ENCODE results near the gene REEP3.
A peak's percentile ranks its signal among the peaks of the same experiment; 100 is the strongest.

The REEP3 gene

DNA sequence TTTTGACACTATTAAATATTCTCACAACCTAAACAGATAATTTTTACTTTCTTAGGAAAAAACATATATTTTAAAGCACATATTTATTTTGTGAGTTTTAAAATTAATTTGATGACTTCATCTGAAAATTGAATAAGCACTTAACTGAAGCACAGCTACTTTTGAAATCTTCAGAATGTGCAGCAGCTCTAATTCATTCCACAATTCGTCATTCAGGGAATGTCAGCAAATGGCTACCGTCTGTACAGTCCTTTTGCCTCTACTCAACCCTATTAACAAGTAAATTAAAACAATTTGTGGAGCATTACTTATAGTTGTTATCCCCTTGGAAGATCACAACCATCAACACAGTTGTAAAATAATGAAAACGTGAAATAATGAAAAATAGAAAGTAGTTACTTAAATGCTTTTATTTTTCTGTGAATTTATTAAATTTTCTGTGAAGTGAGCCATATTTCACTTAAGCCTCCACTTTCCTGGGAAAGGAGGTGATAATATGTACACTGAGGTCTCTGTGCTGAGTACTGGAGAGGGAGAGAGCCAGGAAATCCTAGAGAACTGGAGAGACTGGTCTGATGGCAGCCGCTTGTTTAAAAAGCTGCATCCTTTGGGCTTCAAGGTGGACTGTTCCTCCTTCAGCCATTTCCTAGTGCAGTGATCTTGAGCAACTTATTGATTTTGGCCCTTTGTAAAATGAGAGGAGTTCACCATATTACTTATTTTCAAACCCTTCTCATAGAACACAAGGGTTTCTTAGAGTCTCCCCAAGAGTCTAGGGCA lies 70.6 kb downstream of the REEP3 start:
- DNase-seq, result no peak

DNA sequence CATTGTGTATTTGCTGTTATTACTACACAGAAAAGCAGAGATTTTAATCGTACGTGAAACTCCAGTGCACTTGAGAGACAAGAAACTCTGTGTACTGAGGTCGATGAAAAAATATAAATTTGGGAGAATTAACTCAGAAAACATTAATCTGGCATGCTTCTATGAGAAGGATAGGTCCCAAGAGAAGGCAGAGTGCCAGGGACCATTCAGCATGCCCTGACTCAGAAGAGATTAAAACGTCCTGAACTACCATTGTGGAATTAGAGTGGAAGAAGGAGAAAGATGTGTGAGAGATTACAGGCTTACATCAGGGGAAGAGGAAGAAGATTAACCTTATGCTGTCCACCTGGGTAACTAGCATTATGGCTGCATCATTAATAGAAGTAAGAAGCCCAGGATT lies 72.4 kb downstream of the REEP3 start:
- DNase-seq, result no peak

DNA sequence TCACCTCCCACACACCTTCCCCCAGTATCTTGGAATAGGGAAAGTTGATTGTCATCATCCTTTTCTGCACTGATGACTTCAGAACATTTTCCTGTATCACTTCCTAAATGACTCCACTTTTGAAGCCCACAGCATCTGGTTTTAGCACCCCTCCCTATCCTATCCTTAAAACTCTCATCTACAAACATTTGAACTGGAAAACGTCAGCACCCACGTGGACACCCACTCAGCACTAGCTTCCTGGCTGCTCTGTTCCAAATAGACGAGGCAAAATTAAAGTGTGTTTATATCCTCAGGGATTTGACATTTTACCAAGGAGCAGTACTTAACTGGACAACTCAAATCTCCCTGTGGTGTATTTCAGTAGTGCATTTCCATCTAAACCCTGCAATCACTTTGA lies 73.9 kb downstream of the REEP3 start:
- no peak for DNase-seq

DNA sequence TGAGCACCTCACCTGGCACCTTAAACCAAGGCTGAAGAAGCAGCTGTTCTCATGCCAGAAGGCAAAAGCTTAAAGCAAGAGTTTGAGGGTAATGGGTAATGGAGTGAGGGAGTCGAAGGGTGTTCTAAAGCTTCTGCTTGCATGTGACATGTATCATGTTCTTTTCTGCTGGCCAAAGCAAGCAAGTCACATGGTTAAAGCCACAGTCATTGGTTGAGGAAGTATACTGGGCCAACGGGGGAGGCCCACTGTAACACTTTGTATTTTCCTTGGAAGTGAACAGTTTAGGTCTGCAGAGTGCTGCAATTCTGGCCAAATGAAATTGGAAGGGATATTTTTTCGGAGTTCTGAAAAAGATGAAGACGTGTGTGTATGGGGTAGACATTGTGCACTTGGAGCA lies 75.7 kb downstream of the REEP3 start:
- DNase-seq, result no peak

DNA sequence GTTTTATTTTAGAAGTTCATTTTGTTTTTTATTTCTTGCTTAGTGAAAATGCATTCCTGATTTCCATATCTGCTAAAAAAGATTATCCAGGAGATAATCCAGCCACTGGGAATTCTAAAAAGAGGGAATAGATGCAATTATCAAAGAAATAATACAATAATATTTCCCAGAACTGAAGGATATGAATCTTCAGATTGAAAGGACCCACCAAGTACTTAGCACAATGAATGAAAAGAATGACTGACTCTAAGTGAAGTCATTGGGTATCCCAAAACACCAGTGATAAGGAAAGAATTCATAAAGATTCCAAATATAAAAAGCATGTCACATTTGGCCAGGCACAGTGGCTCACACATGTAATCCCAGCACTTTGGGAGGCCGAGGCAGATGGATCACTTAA lies 79.3 kb downstream of the REEP3 start:
- DNase-seq, result no peak

DNA sequence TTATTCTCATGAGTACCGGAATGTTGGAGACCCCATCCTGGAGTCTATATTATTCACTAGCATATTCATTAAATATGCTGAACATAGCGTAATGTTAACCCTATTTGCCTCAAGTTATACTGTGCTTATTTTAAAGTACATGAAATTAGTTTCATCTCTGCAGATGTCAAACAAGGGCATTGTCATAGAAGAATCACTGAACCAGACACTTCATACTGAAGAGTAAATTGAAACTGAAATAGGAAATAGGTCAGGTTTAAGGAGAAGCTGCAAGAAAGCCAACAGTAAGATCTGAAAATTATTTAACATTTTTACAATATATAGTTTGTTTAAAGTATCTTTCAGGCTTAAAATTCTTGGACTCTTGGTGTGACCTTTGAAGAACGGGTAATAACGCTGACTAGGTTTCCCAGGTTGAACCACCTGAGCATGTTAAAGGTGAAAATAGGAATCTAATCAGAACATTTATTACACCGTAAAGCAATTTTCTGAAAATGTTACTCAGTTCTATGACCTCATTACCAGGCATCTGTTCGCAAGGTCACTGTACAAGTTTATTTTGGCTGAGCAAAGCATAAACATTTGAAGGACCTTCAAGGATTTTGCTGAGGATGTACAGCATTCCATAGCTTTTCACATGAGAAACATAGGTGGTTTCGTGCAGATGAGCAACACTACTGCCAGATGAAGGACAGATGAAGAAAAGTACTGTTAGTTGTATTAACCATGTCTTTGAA lies 82.7 kb downstream of the REEP3 start:
- no peak for DNase-seq

DNA sequence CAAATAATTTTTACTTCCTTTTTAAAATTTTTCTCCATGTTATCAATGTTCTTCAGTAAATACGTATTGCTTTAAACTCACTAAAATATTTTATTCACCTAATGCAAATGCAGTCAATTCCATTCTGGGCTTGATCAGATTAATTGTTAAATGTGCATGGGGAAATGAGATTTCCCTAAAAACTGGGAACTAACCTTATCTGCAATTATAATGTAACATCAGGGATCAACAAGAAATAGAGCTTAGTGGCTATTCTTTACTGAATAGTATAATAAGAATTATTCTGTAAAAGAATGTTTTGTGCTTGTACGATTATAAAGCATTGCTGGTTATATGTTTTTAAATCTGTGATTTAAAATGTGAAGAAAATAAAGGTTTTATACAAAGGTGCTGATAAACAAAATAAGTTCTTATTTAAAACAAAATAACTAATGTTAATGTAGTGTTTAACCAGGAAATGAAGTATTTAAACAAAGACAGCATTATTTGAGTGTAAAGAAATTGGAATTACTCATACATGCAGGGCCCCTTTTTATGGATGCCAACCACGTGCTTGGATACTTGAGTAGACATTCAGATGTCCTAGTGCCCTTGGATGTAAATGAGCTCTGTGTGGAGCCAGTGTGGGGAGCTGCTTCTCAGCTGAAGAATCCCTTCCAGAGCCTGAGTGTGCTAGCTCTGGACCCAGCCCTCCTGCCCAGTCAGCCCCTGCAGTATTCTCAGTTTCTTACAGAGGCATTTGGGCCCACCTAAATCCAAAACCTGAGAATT lies 84.2 kb downstream of the REEP3 start:
- DNase-seq, result no peak

DNA sequence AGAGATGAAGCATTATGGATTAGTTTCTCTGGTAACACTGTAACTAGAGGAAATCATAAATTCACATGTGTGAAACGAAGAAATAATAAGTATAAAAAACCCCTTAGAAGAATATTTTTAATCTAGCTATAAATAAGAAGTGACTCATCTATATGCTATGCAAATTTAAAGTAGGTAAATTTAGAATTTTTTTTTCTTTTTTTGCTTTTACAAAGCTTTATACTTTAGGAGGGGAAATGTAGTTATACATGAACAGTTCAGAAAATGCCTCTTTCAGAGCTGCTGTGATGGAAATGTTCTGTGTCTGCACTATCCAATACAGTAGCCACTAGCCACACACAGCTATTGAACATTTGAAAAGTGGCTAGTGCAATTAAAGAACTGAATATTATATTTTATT lies 87.3 kb downstream of the REEP3 start:
- DNase-seq, result no peak

DNA sequence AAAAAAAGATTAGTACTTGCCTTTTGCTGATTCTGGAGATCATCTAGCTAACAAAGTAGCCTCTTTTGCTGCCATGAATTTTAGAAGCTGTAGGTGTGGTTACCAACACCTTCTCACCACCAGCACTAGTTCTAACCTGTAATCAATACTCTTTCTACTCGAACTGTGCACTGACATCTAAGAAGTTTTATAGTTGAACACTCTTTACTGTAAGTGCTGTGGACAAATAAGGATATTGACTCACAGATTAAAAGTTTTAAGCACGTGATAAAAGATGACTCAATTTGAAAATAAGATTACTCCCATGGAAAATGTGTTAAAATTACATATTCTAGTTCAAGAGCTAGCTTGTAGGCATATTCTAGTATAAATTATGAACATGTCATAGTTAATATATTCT lies 89.9 kb downstream of the REEP3 start:
- no peak for DNase-seq

DNA sequence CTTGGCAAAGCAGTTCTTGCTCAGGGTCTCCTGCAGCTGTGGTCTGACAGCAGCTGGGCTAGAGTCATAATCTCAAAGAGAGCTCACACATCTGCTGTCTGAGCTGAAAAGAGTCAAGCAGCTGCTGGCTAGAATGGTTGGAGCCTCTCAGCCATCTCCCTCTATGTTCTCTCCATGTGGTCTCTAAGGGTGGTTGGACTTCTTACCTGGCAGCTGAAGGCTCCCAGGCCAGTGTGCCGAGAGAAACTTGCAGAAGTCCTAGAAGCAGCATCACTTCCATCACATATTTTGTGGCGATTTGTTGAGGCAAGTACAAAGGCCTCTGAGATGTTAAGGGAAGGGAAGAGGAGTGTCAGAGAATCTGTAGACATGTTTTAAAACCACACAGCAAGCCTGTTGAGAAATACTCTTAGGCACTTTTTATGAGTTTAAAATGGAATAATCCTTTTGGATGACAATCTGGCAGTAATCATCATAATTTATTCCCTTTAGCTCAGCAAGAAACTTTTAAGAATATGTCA lies 93.2 kb downstream of the REEP3 start:
- no peak for DNase-seq

DNA sequence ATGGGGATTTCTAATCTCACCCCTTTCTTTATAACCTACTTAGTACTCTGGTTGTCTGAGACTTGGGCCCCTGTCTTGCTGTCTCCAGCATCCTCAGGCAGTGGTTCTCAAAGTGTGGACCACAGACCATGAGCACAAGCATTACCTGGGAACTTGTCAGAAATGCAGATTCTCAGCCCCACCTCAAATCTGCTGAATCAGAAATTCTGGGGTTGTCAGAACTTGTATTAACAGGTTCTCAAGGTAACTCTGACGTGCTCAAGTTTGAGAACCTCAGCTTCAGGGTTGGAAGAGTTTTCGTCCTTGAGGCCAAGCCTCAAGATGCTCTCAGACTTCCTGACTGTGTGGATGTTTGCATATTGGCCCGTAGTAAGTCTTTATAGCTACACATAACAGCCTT lies 97.4 kb downstream of the REEP3 start:
- no peak for DNase-seq

DNA sequence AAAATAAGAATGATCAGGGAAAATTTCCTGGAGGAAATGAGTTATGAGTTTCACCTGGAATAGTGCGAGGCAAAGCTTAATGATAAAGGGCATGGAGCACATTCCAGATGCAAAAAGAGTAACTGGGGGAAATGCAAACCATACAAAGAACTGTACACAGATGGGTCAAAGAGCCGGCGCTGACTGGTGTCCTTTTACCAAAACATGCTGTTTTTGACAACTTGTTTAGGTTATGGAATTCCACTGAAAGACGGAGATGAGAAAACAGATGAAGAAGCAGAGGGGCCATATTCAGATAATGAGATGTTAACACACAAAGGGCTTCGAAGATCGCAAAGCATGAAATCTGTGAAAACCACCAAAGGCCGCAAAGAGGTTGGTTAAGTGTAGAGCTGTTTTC lies 98.2 kb downstream of the REEP3 start:
- no peak for DNase-seq

DNA sequence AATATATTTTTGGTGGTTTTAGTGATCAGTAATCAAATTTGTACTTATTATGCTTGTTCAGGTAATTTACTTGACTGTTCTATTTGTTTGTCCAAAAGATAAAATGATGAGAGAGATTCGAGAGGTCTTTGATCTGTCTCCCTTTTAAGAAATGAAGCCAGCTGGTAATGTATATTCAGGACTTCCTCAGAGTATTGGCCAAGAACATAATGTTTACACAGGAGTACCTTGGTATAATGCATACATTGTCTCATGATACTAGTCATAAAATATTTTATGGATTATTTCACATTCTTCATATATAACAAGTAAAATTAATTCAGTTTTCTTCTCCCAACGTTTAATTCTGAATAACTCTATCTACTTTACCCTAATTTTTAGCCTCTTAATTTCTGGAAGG lies 100.9 kb downstream of the REEP3 start:
- no peak for DNase-seq

DNA sequence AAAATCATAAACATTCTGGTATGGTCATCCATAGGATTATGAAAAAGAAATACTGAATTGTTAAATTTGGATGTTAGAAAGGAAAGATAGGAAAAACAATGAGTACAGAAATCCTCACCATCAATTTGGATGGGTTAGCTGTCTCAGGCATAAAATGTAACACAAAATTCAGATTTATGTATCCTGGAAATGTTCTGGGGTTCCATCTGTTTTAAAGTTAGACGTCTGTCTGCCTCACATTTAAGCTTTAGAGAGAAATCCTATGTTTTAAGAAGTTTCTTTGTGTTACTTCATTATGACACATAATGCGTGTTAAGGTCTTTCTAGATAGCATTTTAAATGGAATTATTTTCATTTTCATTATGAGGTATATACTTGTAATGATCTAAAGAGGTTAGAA lies 103.5 kb downstream of the REEP3 start:
- no peak for DNase-seq

DNA sequence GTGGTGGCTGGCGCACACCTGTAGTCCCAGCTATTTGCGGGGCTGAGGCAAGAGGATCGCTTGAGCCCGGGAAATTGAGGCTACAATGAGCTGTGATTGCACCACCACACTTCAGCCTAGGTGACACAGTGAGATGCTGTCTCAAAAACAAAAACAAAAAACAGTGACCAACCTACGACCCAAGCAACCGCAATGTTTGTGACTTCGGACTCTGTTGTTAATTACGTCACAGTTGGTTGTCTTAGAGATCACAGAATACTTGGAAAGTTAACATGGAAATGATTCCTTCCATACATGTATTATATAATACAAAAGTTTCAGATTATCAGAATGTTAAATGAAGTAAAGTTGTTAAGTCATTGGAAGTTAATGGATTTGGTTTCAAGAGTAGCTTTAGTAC lies 106.2 kb downstream of the REEP3 start:
- DNase-seq, result no peak

DNA sequence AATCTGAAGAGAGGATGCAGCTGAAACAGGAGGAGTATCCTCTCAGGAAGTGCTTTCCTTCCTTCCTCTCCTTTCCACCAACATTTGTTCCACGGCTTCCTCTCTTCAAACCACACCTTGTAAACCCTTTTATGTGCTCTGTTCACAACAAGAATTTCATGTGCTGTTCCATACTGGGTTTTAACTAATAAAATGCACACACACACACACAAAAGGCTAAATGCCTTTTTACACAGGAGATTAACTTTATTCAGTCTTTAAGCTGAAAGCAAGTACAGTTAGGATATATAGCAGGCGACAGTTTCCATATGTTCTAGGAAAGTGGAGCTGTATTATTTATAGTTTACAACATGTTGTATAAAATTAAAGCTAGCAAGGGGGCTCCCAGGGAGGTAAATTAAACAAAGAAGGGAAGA lies 106.7 kb downstream of the REEP3 start:
- no peak for DNase-seq

DNA sequence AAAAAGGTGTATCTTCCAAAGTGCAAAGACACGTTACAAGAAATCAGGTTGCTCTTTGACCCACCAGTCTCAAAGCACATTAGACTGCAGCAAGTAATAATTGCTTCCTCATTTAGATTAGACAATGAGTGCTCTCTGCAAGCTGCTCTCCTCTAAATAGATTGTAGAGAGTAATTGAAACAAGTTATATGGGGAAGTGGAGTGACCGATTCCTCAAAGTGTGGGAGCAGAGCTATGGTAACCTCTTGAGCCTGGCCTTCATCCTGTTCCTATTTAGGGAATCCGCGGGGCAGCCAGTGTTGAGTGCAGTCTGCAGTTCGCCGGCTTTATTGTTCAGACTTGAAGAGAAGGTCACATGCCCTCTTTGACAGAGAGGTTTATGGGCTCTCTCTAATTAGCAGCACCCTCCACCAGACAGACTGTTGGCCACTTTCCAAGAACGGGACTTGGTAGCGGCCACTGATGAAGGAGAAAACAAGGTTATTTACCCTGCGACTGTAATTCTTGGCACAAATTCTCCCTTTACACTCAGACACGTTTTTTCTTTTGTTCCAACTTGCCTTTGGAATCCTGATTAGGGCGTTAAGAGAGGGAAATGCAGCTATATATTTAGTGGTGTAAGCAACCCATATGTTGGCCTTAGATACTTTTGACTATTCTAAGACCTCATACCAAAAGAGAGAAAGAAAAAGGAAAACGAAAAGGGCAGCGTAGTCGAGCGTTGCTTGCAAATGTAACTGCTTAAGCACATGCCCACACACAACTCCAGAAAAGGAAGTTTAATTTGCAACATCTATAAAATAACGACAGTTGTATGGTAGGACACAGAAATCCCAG lies 107.5 kb downstream of the REEP3 start:
- peak; percentile 79 for DNase-seq

DNA sequence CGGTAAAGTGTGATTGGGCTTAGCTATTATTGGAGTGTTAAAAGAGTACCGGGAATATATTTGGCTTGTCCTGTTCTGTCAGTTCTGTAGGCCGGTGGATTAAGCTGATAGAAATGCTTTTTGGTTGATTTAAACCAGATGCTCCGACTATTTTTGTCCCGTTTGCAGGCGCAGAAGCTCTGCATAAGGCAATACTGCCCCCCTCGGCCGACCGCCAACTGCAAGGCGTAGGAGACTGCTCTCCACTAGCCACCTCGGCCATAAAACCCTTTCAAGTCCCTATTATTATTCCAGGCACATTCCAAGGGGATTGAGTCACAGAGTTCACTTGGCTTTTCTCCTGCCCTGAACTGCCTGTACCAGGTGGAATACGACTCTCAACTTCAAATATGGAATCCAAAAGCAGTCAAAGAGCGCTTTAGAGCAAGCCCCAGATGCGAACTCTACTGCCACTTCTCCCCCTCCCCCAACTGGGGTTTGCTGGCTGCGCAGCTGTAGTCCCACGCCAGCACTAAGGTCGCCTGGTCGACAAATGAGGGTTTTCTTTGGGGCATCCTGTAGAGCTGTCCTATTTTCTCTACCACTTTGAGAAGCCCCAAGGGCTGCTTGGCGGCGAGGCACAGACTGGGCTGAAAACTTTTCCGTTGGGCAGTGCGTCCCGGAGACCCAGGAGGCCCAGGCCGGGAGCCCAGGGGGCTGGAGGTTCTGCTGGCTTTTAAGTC lies 108.3 kb downstream of the REEP3 start:
- DNase-seq, result peak; percentile 61

DNA sequence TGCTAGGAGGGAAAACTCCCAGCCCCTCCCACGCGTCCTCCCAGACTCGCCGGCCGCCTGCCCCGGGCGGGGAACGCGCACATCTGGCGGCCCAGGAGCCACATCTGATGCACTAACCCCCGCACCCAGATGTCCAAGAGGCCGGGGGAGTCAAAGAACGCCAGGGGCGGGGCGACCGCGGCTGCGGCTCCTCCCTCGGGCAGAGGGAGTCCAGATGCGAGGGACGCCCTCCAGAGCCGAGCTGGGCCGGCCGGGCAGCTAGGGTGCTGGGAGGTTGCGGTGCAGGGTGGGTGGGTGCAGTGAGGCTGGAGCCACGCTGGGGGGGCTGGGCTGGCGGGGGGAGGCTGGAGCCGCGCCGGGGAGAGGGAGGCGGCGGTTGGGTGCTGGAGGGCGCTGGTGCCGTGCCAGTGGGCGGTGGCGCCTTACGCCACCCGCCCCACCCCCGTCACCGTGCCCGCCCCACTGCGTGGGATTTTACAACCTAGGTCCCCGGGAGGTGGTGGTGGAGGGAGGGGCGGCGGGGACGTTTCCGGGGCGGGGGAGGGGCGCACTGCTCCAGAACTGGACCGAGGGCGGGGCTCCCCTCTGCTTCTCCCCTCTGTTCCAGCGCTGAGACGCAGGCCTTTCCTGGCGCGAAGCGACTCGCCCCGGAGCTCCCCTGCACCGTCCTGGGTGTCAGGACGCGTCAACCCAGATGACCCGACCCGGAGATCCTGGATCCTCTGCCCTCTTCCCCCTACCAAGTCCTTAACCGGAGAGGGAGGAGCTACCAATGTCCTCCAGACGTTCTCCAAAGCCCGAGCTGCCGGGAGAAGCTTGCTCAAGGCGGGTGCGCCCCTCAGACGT lies 109.1 kb downstream of the REEP3 start:
- peak; percentile 55 for DNase-seq

DNA sequence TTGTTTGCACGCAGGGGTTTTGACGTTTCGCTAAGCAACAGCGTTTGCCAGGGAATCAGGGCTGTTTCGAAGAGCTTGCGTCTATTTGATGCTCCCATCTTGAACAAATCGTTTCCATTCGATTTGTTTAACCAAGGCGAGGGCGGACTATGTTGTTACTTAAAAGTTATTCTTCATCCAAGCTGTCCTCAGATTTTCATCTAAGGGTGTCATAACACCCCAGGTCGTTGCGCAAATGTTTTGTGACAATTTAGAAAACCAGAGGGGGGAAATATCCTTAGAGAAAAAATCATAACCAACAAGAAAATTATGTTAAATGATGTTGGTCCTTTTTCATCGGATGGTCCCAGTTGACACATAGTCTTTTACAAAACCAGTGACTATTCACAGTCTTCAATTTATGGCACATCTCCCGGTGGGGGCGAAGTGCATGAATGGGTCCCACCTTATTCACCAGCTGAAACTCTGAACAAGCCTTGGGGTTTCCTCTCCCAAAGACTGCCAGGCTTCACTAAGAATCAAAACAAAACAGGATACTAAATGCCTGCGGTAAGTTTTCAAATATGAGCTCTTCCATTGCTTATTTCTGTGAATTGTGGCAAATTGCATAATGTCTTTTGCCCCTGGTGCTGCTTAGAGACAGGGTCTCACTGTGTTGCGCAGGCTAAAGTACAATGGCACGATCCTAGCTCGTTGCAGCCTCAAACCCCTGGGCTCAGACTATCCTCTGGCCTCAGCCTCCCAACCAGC lies 109.9 kb downstream of the REEP3 start:
- DNase-seq, result no peak
